ENCODE data around the gene MPZL1. TPM values are rescaled to one million over a fixed set of nuclear protein-coding genes. Genes with fewer than 3 reads are reported as not detected.

The MPZL1 gene
- total RNA-seq, 1 experiment from 2014 or later: 273 TPM

- ChIA-PET POLR2A (no interaction called here), CTCF (no interaction called here)
- Mint-ChIP-seq H3K27ac (ENCODE audit: unreplicated experiment) (no peak overlapping the region), H3K27me3 (ENCODE audit: insufficient read depth, unreplicated experiment) (no peaks in the 10 kb centered on the region), H3K36me3 (ENCODE audit: insufficient read depth, unreplicated experiment) (no peaks in the 10 kb centered on the region), H3K4me3 (ENCODE audit: unreplicated experiment) (no peak overlapping the region), H3K4me1 (ENCODE audit: low read depth, unreplicated experiment) (peaks cover 1% of the 10 kb centered on the region), H3K9me3 (ENCODE audit: unreplicated experiment) (peaks cover 27% of the 10 kb centered on the region)
- DNase-seq: no peak
- Histone ChIP-seq H3K9me3 (peaks cover 9% of the 10 kb centered on the region; the same call in 1 of the 2 replicates), H3K4me1 (peaks cover 10% of the 10 kb centered on the region), H3K27me3 (replicated peaks; ENCODE audit: control insufficient read depth, insufficient read depth, low read length) (no peaks in the 10 kb centered on the region), H3K4me3 (ENCODE audit: low read depth, low read length) (no peak overlapping the region), H3K36me3 (ENCODE audit: control insufficient read depth, insufficient read depth, low read length) (no peaks in the 10 kb centered on the region)
- intact Hi-C loops (cut with micrococcal nuclease; ENCODE audit: unreplicated experiment): no loop called here
- BruUV-seq (replicated peaks): no TSS peak
- TF ChIP-seq CTCF (IDR thresholded peaks at IDR 0.05; ENCODE audit: insufficient read depth in 1 of 2, low read depth in 1 of 2, low read length in 1 of 2, severe bottlenecking in 1 of 2, unreplicated experiment in 1 of 2): no peak
Measured at GRCh38 chr1:167815650-167816049, 93.9 kb downstream of the MPZL1 start.

- no peak overlapping the region for H3K4me3 ChIP-seq (ENCODE audit: low read depth, low read length)
- intact Hi-C loops (cut with micrococcal nuclease; ENCODE audit: unreplicated experiment): loop anchor here (5.0 kb wide), 1 partner anchor 107 kb away; no protein-coding TSS in a partner anchor
- H3K27ac Mint-ChIP-seq (ENCODE audit: unreplicated experiment): peak overlapping the region; percentile 43
- no peak for DNase-seq
- H3K4me1 Mint-ChIP-seq (ENCODE audit: low read depth, unreplicated experiment): peaks cover 25% of the 10 kb centered on the region
- H3K27me3 ChIP-seq (replicated peaks; ENCODE audit: control insufficient read depth, insufficient read depth, low read length): no peaks in the 10 kb centered on the region
- H3K36me3 Mint-ChIP-seq (ENCODE audit: insufficient read depth, unreplicated experiment): no peaks in the 10 kb centered on the region
- no peaks in the 10 kb centered on the region for H3K27me3 Mint-ChIP-seq (ENCODE audit: insufficient read depth, unreplicated experiment)
- H3K36me3 ChIP-seq (ENCODE audit: control insufficient read depth, insufficient read depth, low read length): no peaks in the 10 kb centered on the region
- ChIA-PET POLR2A (no interaction called here), CTCF (no interaction called here)
- H3K4me3 Mint-ChIP-seq (ENCODE audit: unreplicated experiment): no peak overlapping the region
- peaks cover 12% of the 10 kb centered on the region for H3K9me3 Mint-ChIP-seq (ENCODE audit: unreplicated experiment)
- TF ChIP-seq CTCF (IDR thresholded peaks at IDR 0.05; ENCODE audit: insufficient read depth in 1 of 2, low read depth in 1 of 2, low read length in 1 of 2, severe bottlenecking in 1 of 2, unreplicated experiment in 1 of 2): no peak
- H3K9me3 ChIP-seq: 0 out of 2 replicates have a peak, but pooled peaks cover 6% of the 10 kb centered on the region
- H3K4me1 ChIP-seq: peaks cover 27% of the 10 kb centered on the region
- BruUV-seq (replicated peaks): no TSS peak
Measured at GRCh38 chr1:167819849-167820683, 98.3 kb downstream of the MPZL1 start.

GRCh38 chr1:167820684-167821355 lies 99.0 kb downstream of the MPZL1 start:
- CTCF ChIA-PET: no interaction called here
- no peak for DNase-seq
- no TSS peak for BruUV-seq (replicated peaks)
- intact Hi-C loops (cut with micrococcal nuclease; ENCODE audit: unreplicated experiment): loop anchor here (5.0 kb wide), 1 partner anchor 106 kb away; no protein-coding TSS in a partner anchor
- H3K27ac Mint-ChIP-seq (ENCODE audit: unreplicated experiment): peak overlapping the region; percentile 12
- no peak overlapping the region for H3K4me3 Mint-ChIP-seq (ENCODE audit: unreplicated experiment)
- Histone ChIP-seq H3K4me3 (ENCODE audit: low read depth, low read length) (no peak overlapping the region), H3K9me3 (0 out of 2 replicates have a peak, but pooled peaks cover 3% of the 10 kb centered on the region), H3K4me1 (peaks cover 27% of the 10 kb centered on the region), H3K36me3 (ENCODE audit: control insufficient read depth, insufficient read depth, low read length) (no peaks in the 10 kb centered on the region), H3K27me3 (replicated peaks; ENCODE audit: control insufficient read depth, insufficient read depth, low read length) (no peaks in the 10 kb centered on the region)
- no peaks in the 10 kb centered on the region for H3K36me3 Mint-ChIP-seq (ENCODE audit: insufficient read depth, unreplicated experiment)
- POLR2A ChIA-PET: no interaction called here
- H3K27me3 Mint-ChIP-seq (ENCODE audit: insufficient read depth, unreplicated experiment): no peaks in the 10 kb centered on the region
- TF ChIP-seq CTCF (IDR thresholded peaks at IDR 0.05; ENCODE audit: insufficient read depth in 1 of 2, low read depth in 1 of 2, low read length in 1 of 2, severe bottlenecking in 1 of 2, unreplicated experiment in 1 of 2): no peak
- H3K9me3 Mint-ChIP-seq (ENCODE audit: unreplicated experiment): peaks cover 4% of the 10 kb centered on the region
- H3K4me1 Mint-ChIP-seq (ENCODE audit: low read depth, unreplicated experiment): peaks cover 25% of the 10 kb centered on the region
